ENCODE measurements around the gene GLG1. TPM values are rescaled to one million over a fixed set of nuclear protein-coding genes. Genes with fewer than 3 reads are reported as not detected.

The GLG1 gene
- total RNA-seq, 3 donors from 2014 or later (not counting 1 experiment from before 2014, with no cell fraction given) = 184 to 225 (median 188) TPM

GRCh38 chr16:74492976-74493375 is 113.9 kb downstream of the GLG1 start:
- Histone ChIP-seq H3K4me3 (ENCODE audit: low read length) (no peak overlapping the region), H3K4me1 (ENCODE audit: control insufficient read depth, insufficient read depth, low read length) (no peaks in the 10 kb centered on the region), H3K27me3 (ENCODE audit: control insufficient read depth, insufficient read depth, low read length) (no peaks in the 10 kb centered on the region), H3K9me3 (ENCODE audit: control insufficient read depth, insufficient read depth, low read length) (no peaks in the 10 kb centered on the region), H3K36me3 (ENCODE audit: control insufficient read depth, insufficient read depth, low read length) (peaks cover 46% of the 10 kb centered on the region), H3K27ac (ENCODE audit: low read length) (no peak overlapping the region)
- no peak overlapping the region for H3K4me3 Mint-ChIP-seq
- intact Hi-C loops (cut with micrococcal nuclease) = no loop called here
- 97% methylated on average over 10 of the region's 10 CpGs for WGBS (ENCODE audit: insufficient coverage)
- no peaks in the 10 kb centered on the region for H3K27me3 Mint-ChIP-seq (ENCODE audit: low read depth in 2 of 2)
- no peaks in the 10 kb centered on the region for H3K9me3 Mint-ChIP-seq
- no peak overlapping the region for H3K27ac Mint-ChIP-seq
- TF ChIP-seq CTCF (IDR thresholded peaks at IDR 0.05) = no peak
- no peak for DNase-seq
- peaks cover 15% of the 10 kb centered on the region for H3K36me3 Mint-ChIP-seq
- H3K4me1 Mint-ChIP-seq = peaks cover under 1 to 4% of the 10 kb centered on the region in 2 donors
- no peak for ATAC-seq

- 99% methylated on average over 4 of the region's 9 CpGs for WGBS (ENCODE audit: insufficient coverage)
- H3K27ac Mint-ChIP-seq = no peak overlapping the region
- H3K4me1 Mint-ChIP-seq = peaks cover 0 to 8% of the 10 kb centered on the region in 2 donors
Measured at GRCh38 chr16:74487634-74488495, 119.0 kb downstream of the GLG1 start.

GRCh38 chr16:74485916-74486315 is 121.0 kb downstream of the GLG1 start:
- no peaks in the 10 kb centered on the region for H3K9me3 ChIP-seq (ENCODE audit: control insufficient read depth, insufficient read depth, low read length)
- H3K4me1 ChIP-seq (ENCODE audit: control insufficient read depth, insufficient read depth, low read length) = no peaks in the 10 kb centered on the region
- H3K27me3 ChIP-seq (ENCODE audit: control insufficient read depth, insufficient read depth, low read length) = no peaks in the 10 kb centered on the region
- H3K27ac Mint-ChIP-seq = peak overlapping the region in 1 of 2 donors; percentile 11
- intact Hi-C loops (cut with micrococcal nuclease) = no loop called here
- H3K4me3 ChIP-seq (ENCODE audit: low read length) = no peak overlapping the region
- TF ChIP-seq CTCF (IDR thresholded peaks at IDR 0.05) = no peak
- no peak overlapping the region for H3K4me3 Mint-ChIP-seq
- ATAC-seq (no peak), DNase-seq (no peak)
- peaks cover 20% of the 10 kb centered on the region for H3K36me3 Mint-ChIP-seq
- WGBS (ENCODE audit: insufficient coverage) = 80% methylated on average over 1 of the region's 1 CpG
- H3K27ac ChIP-seq (ENCODE audit: low read length) = no peak overlapping the region
- no peaks in the 10 kb centered on the region for H3K27me3 Mint-ChIP-seq (ENCODE audit: low read depth in 2 of 2)
- H3K4me1 Mint-ChIP-seq = peaks cover 0 to 9% of the 10 kb centered on the region in 2 donors
- peaks cover 60% of the 10 kb centered on the region for H3K36me3 ChIP-seq (ENCODE audit: control insufficient read depth, insufficient read depth, low read length)
- H3K9me3 Mint-ChIP-seq = no peaks in the 10 kb centered on the region

More at GRCh38 chr16:74487634-74488495, 119.0 kb downstream of the GLG1 start:
- H3K27ac ChIP-seq (ENCODE audit: low read length) = no peak overlapping the region
- no peaks in the 10 kb centered on the region for H3K9me3 ChIP-seq (ENCODE audit: control insufficient read depth, insufficient read depth, low read length)
- no peaks in the 10 kb centered on the region for H3K27me3 ChIP-seq (ENCODE audit: control insufficient read depth, insufficient read depth, low read length)
- TF ChIP-seq CTCF (IDR thresholded peaks at IDR 0.05) = no peak
- H3K27me3 Mint-ChIP-seq (ENCODE audit: low read depth in 2 of 2) = no peaks in the 10 kb centered on the region
- intact Hi-C loops (cut with micrococcal nuclease) = no loop called here
- H3K36me3 Mint-ChIP-seq = peaks cover 24% of the 10 kb centered on the region
- no peak for DNase-seq
- H3K36me3 ChIP-seq (ENCODE audit: control insufficient read depth, insufficient read depth, low read length) = peaks cover 63% of the 10 kb centered on the region
- H3K4me3 ChIP-seq (ENCODE audit: low read length) = no peak overlapping the region
- ATAC-seq = no peak
- no peaks in the 10 kb centered on the region for H3K4me1 ChIP-seq (ENCODE audit: control insufficient read depth, insufficient read depth, low read length)
- H3K4me3 Mint-ChIP-seq = no peak overlapping the region
- no peaks in the 10 kb centered on the region for H3K9me3 Mint-ChIP-seq

All from natural killer cell (primary cell).